NT2/D1 (cell line): ENCODE measurements around the gene EFR3B.
"Not testable (repeated sequence)": the region's sequence is repeated elsewhere in the genome, so short reads cannot be mapped to it uniquely, and the experiment has no call there.

ENCODE experiments used
- SUZ12 ChIP-seq: IDR thresholded peaks from 2 replicates; pipeline ENCODE4 v1.6.1; 2011; ENCODE audit not compliant: insufficient read length, insufficient read depth; ENCODE audit errors: extremely low read depth
- YY1 ChIP-seq: IDR thresholded peaks from 2 replicates; pipeline ENCODE4 v1.6.1; 2011; ENCODE audit not compliant: insufficient read length, insufficient read depth

- not testable (repeated sequence) for TF ChIP-seq SUZ12, YY1
Measured at GRCh38 chr2:25127071-25127470, 85.2 kb downstream of the EFR3B start.
